Measurements from ENCODE around the gene TLR4.

GRCh38 chr9:117739206-117739605 is 35.0 kb downstream of the TLR4 start:
- TF ChIP-seq CTCF (IDR thresholded peaks at IDR 0.05) (no peak), POLR2A (IDR thresholded peaks at IDR 0.05) (no peak)

All from uterus (tissue), 2 donors.